H1 (cell line): ENCODE measurements around the gene ISOC2. TPM values are rescaled to one million over a fixed set of nuclear protein-coding genes. Genes with fewer than 3 reads are reported as not detected.

ENCODE experiments used
- GABPA ChIP-seq: IDR thresholded peaks from 2 replicates; pipeline ENCODE4 v1.6.1; 2011; ENCODE audit warnings: mild to moderate bottlenecking, low read length, moderate library complexity, borderline replicate concordance; ENCODE audit not compliant: insufficient read depth
- MAX ChIP-seq: IDR thresholded peaks from 2 replicates; pipeline ENCODE4 v1.6.1; 2012; ENCODE audit warnings: inconsistent platforms
- SIN3A ChIP-seq, 2 experiments: IDR thresholded peaks in 1 of 2; conservative IDR thresholded peaks in 1 of 2; 2 replicates each; pipeline ENCODE4 v1.6.1; 2011 to 2012; ENCODE audit warnings: low read length in 2 of 2, improper control_type of control experiment in 1 of 2, low read depth in 1 of 2, mild to moderate bottlenecking in 1 of 2
- TAF1 ChIP-seq: IDR thresholded peaks from 2 replicates; pipeline ENCODE4 v1.6.1; 2011; ENCODE audit warnings: mild to moderate bottlenecking, low read depth, low read length
- TCF12 ChIP-seq: IDR thresholded peaks from 2 replicates; pipeline ENCODE4 v1.6.1; 2011; ENCODE audit warnings: low read depth, mild to moderate bottlenecking, low read length
- polyA plus RNA-seq, 7 experiments: library from polyadenylated mRNA; depleted of rRNA in 3 of 7; stranded (reverse) in 5 of 7; unstranded in 2 of 7; fragments of >200 nt in 5 of 7; fragments of 200-250 nt in 2 of 7; gene quantifications; 1 replicate in 5 of 7; 2 replicates in 1 of 7; 4 replicates in 1 of 7; pipeline versions ENCODE4 v1.2.1 to v1.2.3, GENCODE V29; 2011 to 2013; ENCODE audit warnings: missing spikeins in 2 of 7, mixed read lengths in 2 of 7
- total RNA-seq: library from RNA; stranded (reverse); fragmentation: NEBNext Ultra II Directional; extraction: Animal tissue kit (Norgen Biotek cat#: 25700); gene quantifications from 2 replicates; pipeline ENCODE4 v1.2.1, GENCODE V29; 2021

ISOC2 gene
- total and polyA plus RNA-seq, 2 of the 8 experiments (the other 6 are each of a cell fraction or from before 2014, with no cell fraction given), result 96.9 to 152 TPM

GRCh38 chr19:55407800-55408532, 53.5 kb downstream of the ISOC2 start (continued):
- no peak for TF ChIP-seq GABPA
- TF ChIP-seq MAX, result peak; percentile 93
- peak in 1 of 2 experiments; percentile 41; a peak in 1 of 4 replicates for TF ChIP-seq SIN3A (conservative IDR thresholded peaks at IDR 0.05 in 1 of 2, IDR thresholded peaks at IDR 0.05 in 1 of 2; ENCODE audit: low read depth in 1 of 2, low read length in 2 of 2)
- 0 out of 2 replicates have a peak, but pooled peaks have one; percentile 6 for TF ChIP-seq TCF12
- peak; percentile 50; the same call in 1 of the 2 replicates for TF ChIP-seq TAF1
